Parathyroid adenoma (tissue), 2 donors: ENCODE data around the gene SEMA7A.

ENCODE experiments used
- H2AFZ ChIP-seq: fragments of 300-600 bp; sonication (generic); one replicate; pipeline ENCODE4 v1.7.0; 2017; ENCODE audit warnings: antibody characterized with exemption, mild to moderate bottlenecking
- H3K27ac ChIP-seq: fragments of 300-600 bp; sonication (generic); one replicate; pipeline ENCODE4 v1.7.0; 2017
- H3K27me3 ChIP-seq: fragments of 300-600 bp; sonication (generic); one replicate; pipeline ENCODE4 v1.7.0; 2017; ENCODE audit warnings: low read length; ENCODE audit not compliant: control insufficient read depth, insufficient read depth
- H3K36me3 ChIP-seq: fragments of 300-600 bp; sonication (generic); one replicate; pipeline ENCODE4 v1.7.0; 2017; ENCODE audit warnings: low read length; ENCODE audit not compliant: control insufficient read depth, insufficient read depth
- H3K4me1 ChIP-seq: fragments of 300-600 bp; sonication (generic); one replicate; pipeline ENCODE4 v1.7.0; 2017; ENCODE audit warnings: control low read depth
- H3K4me2 ChIP-seq: fragments of 300-600 bp; sonication (generic); one replicate; pipeline ENCODE4 v1.7.0; 2017; ENCODE audit warnings: low read length
- H3K4me3 ChIP-seq: fragments of 300-600 bp; sonication (generic); one replicate; pipeline ENCODE4 v1.7.0; 2017; ENCODE audit warnings: low read depth, low read length
- H3K79me2 ChIP-seq: fragments of 300-600 bp; sonication (generic); one replicate; pipeline ENCODE4 v1.7.0; 2017; ENCODE audit warnings: control low read depth
- H3K9ac ChIP-seq: fragments of 300-600 bp; sonication (generic); one replicate; pipeline ENCODE4 v1.7.0; 2017; ENCODE audit warnings: mild to moderate bottlenecking
- H3K9me3 ChIP-seq: fragments of 300-600 bp; sonication (generic); one replicate; pipeline ENCODE4 v1.7.0; 2017; ENCODE audit warnings: low read length; ENCODE audit not compliant: control insufficient read depth
- CTCF ChIP-seq: fragments of 300-600 bp; sonication (generic); IDR thresholded peaks from one replicate; pipeline ENCODE4 v1.7.0; 2017; ENCODE audit warnings: antibody characterized with exemption, mild to moderate bottlenecking
- donor health status: primary hyperparathyroidism.

SEMA7A gene

GRCh38 chr15:74412159-74412558 is 21.6 kb downstream of the SEMA7A start:
- Histone ChIP-seq H3K36me3 (no peaks in the 10 kb centered on the region), H3K9ac (no peak overlapping the region), H3K4me1 (peaks cover 3% of the 10 kb centered on the region)

GRCh38 chr15:74411686-74412085 is 22.1 kb downstream of the SEMA7A start:
- Histone ChIP-seq H3K79me2 (no peaks in the 10 kb centered on the region), H3K27ac (no peak overlapping the region), H2AFZ (no peak overlapping the region), H3K4me1 (peaks cover 4% of the 10 kb centered on the region), H3K4me2 (no peak overlapping the region), H3K9me3 (no peaks in the 10 kb centered on the region), H3K27me3 (no peaks in the 10 kb centered on the region), H3K36me3 (no peaks in the 10 kb centered on the region), H3K9ac (no peak overlapping the region), H3K4me3 (no peak overlapping the region)
- no peak for TF ChIP-seq CTCF

More at GRCh38 chr15:74412159-74412558, 21.6 kb downstream of the SEMA7A start:
- H3K9me3 ChIP-seq, result no peaks in the 10 kb centered on the region
- no peak overlapping the region for H3K4me3 ChIP-seq
- no peaks in the 10 kb centered on the region for H3K79me2 ChIP-seq
- no peak overlapping the region for H2AFZ ChIP-seq
- H3K27me3 ChIP-seq, result no peaks in the 10 kb centered on the region
- no peak for TF ChIP-seq CTCF
- H3K27ac ChIP-seq, result no peak overlapping the region
- H3K4me2 ChIP-seq, result no peak overlapping the region

DNA sequence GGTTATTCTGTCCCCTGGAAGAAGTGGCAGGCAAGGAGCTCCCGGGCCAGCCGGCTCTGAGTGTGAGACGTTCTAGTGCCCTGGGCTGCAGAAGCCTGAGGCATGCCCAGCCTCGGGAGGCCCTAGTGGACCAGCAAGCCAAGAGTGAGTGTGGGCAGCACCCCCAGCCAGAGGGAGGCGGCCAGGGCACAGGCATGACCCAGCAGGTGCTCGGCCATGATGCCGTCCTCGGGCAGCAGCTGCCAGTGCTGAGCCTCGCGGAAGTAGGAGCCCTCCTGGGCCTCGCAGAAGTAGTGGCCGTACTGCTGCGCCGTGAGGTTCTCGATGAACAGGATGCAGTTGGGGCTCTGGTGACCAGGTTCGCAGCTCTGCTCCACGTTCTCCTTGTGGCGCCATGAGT is 23.3 kb downstream of the SEMA7A start:
- Histone ChIP-seq H3K27me3 (no peaks in the 10 kb centered on the region), H3K4me3 (no peak overlapping the region), H3K79me2 (no peaks in the 10 kb centered on the region), H3K9me3 (no peaks in the 10 kb centered on the region), H3K4me2 (no peak overlapping the region), H3K4me1 (peaks cover 4% of the 10 kb centered on the region), H3K27ac (no peak overlapping the region), H2AFZ (no peak overlapping the region), H3K9ac (no peak overlapping the region), H3K36me3 (no peaks in the 10 kb centered on the region)
- TF ChIP-seq CTCF, result no peak

DNA sequence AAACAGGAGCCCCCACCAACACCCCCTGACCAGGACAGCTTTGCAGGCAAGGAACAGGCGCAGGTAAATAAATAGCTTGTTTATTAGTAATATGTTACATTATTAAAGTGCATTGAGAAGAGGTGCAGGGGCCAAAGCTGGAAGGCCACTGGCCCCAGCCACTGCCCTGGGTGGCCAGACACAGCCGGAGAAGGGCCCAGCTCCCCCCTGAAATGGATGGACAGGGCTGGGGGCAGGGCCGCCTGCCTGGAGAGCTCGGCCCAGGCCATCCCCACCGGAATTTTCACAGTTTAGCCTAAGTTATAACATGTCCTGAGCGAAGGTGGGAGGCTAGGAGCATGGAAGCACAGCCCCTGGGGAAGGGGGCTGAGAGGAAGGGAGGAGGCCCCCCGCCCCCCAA is 24.5 kb downstream of the SEMA7A start:
- peaks cover 4% of the 10 kb centered on the region for H3K4me1 ChIP-seq

More for the DNA sequence above, 24.5 kb downstream of the SEMA7A start:
- Histone ChIP-seq H3K27ac (no peak overlapping the region), H3K9me3 (no peaks in the 10 kb centered on the region), H3K9ac (no peak overlapping the region), H3K36me3 (no peaks in the 10 kb centered on the region), H3K4me3 (no peak overlapping the region), H3K4me2 (no peak overlapping the region), H2AFZ (no peak overlapping the region), H3K79me2 (no peaks in the 10 kb centered on the region), H3K27me3 (no peaks in the 10 kb centered on the region)
- no peak for TF ChIP-seq CTCF
